Activated T-helper 9 cell treated with anti-CD3 and anti-CD28 coated beads, Interleukin-2, amount 50 U/mL, for 16 hours (primary cell): Measurements from ENCODE around the gene SCGN.

Experiments used
- DNase-seq: peaks from one replicate; pipeline ENCODE4 v3.0.0-alpha.2; 2020; ENCODE audit warnings: low read depth

The SCGN gene

GRCh38 chr6:25686856-25687255 is 34.8 kb downstream of the SCGN start:
- no peak for DNase-seq

GRCh38 chr6:25689966-25690365 is 38.0 kb downstream of the SCGN start:
- no peak for DNase-seq

- no peak for DNase-seq
These were observed 39.9 kb downstream of the SCGN start for GRCh38 chr6:25691894-25692293.

- no peak for DNase-seq
These were observed 40.5 kb downstream of the SCGN start for GRCh38 chr6:25692472-25692871.

- DNase-seq: no peak
These were observed 42.4 kb downstream of the SCGN start for GRCh38 chr6:25694366-25694765.

- no peak for DNase-seq
These were observed 43.7 kb downstream of the SCGN start for GRCh38 chr6:25695671-25696070.

- DNase-seq: no peak
These were observed 45.7 kb downstream of the SCGN start for GRCh38 chr6:25697537-25698340.

- no peak for DNase-seq
These were observed 46.6 kb downstream of the SCGN start for GRCh38 chr6:25698631-25699030.

GRCh38 chr6:25699649-25700048 is 47.6 kb downstream of the SCGN start:
- no peak for DNase-seq

- no peak for DNase-seq
These were observed 48.7 kb downstream of the SCGN start for GRCh38 chr6:25700761-25701160.

- no peak for DNase-seq
These were observed 49.8 kb downstream of the SCGN start for GRCh38 chr6:25701807-25702206.

- no peak for DNase-seq
These were observed 51.0 kb downstream of the SCGN start for GRCh38 chr6:25703005-25703404.

GRCh38 chr6:25704001-25704400 is 52.0 kb downstream of the SCGN start:
- no peak for DNase-seq

GRCh38 chr6:25706314-25707014 is 54.4 kb downstream of the SCGN start:
- no peak for DNase-seq

GRCh38 chr6:25709761-25710160 is 57.7 kb downstream of the SCGN start:
- no peak for DNase-seq

- no peak for DNase-seq
These were observed 58.3 kb downstream of the SCGN start for GRCh38 chr6:25710287-25710686.

- no peak for DNase-seq
These were observed 61.8 kb downstream of the SCGN start for GRCh38 chr6:25713824-25714223.

GRCh38 chr6:25714765-25715164 is 62.8 kb downstream of the SCGN start:
- no peak for DNase-seq

GRCh38 chr6:25715794-25716193 is 63.8 kb downstream of the SCGN start:
- DNase-seq: no peak

GRCh38 chr6:25717866-25718740 is 66.1 kb downstream of the SCGN start:
- no peak for DNase-seq

GRCh38 chr6:25726122-25726911 is 74.3 kb downstream of the SCGN start:
- no peak for DNase-seq

- no peak for DNase-seq
These were observed 75.0 kb downstream of the SCGN start for GRCh38 chr6:25727028-25727427.
